ENCODE results near the gene EFCAB5.
A peak's percentile ranks its signal among the peaks of the same experiment; 100 is the strongest.

The EFCAB5 gene

DNA sequence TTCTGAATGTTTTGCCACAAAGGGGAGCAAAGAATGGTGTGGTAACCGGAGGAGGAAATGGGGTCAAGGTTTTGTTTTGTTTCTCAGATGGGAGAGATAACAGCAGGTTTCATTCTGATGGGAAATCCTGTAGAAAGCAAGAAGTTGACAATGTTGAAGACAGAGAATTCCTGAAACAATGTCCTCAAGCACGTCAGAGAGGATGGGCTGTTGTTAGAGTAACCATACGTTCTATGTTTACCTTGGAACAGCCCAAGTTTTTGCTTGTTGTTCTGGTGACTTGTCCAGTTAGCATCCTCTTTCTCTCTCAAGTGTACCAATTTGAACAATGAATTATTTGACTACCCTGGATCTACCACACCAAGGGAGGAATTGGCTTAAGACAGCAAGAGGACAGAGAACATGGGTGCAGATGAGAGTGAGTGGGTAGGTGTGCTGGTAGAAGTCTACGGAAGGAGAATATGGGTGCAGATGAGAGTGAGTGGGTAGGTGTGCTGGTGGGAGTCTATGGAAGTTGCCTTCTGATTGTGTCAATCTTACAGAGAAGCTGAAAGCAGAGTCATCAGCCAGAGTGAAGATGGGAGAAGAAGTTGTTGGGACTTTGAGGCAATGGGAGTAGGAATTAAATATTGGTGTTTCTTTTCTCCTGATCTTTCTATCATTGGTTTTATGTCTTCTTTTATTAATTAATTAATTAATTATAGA, 160.4 kb downstream of the EFCAB5 start:
- no peaks in the 10 kb centered on the region for H3K27me3 ChIP-seq (ENCODE audit: insufficient read depth, low read depth, severe bottlenecking)
- H3K27ac ChIP-seq = no peak overlapping the region
- no peak for TF ChIP-seq CTCF (IDR thresholded peaks at IDR 0.05; ENCODE audit: low read depth, low read length)
- no peak for DNase-seq
- H3K9me3 ChIP-seq (ENCODE audit: severe bottlenecking) = no peaks in the 10 kb centered on the region
- no peak overlapping the region for H3K4me3 ChIP-seq (ENCODE audit: low read depth, low read length)
- no peaks in the 10 kb centered on the region for H3K36me3 ChIP-seq

- Histone ChIP-seq H3K27me3 (ENCODE audit: insufficient read depth, low read depth, severe bottlenecking) (no peaks in the 10 kb centered on the region), H3K36me3 (no peaks in the 10 kb centered on the region), H3K4me3 (ENCODE audit: low read depth, low read length) (no peak overlapping the region), H3K9me3 (ENCODE audit: severe bottlenecking) (no peaks in the 10 kb centered on the region), H3K27ac (no peak overlapping the region)
- TF ChIP-seq CTCF (IDR thresholded peaks at IDR 0.05; ENCODE audit: low read depth, low read length) = no peak
- no peak for DNase-seq
These were observed 162.5 kb downstream of the EFCAB5 start for GRCh38 chr17:30103921-30104320.

DNA sequence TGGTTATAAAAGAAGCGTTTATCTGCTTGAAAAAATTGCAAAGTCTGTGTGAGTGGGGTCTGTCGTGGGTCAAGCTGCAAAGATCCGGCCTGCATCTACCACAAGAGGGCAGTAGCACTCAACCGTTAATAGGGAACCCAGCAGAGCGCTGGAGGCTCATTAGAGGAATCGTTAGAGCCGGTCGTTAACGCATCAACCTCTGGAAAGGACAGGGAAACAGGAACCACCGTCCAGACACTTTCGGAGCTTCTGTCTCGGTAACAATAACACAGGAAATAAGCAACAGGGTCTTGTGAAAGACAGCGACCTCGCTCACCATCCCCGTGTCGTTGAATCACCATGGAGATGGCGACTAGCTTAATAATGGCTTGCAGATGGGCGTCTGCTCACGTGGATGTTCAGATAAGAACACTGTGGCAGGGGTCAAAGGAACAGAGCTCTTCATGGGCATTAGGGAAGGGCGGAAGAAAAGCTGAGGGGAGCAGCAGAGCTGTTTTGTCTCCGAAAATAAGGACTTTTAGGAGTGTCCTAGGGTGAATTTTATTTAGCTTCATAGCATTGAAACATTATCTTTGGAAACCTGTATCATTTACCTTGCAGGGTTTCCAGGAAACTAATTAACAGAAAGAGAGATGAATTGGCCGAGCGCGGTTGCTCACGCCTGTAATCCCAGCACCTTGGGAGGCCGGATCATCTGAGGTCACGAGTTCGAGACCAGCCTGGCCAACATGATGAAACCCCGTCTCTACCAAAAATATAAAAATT, 163.3 kb downstream of the EFCAB5 start:
- Histone ChIP-seq H3K4me3 (ENCODE audit: low read depth, low read length) (peak overlapping the region; percentile 46), H3K27ac (peak overlapping the region; percentile 61)
- DNase-seq = peak; percentile 85

GRCh38 chr17:30112794-30113193, 171.4 kb downstream of the EFCAB5 start:
- no peak for TF ChIP-seq CTCF (IDR thresholded peaks at IDR 0.05; ENCODE audit: low read depth, low read length)
- no peak overlapping the region for H3K4me3 ChIP-seq (ENCODE audit: low read depth, low read length)

More for the DNA sequence above, 163.3 kb downstream of the EFCAB5 start:
- no peaks in the 10 kb centered on the region for H3K9me3 ChIP-seq (ENCODE audit: severe bottlenecking)
- no peaks in the 10 kb centered on the region for H3K36me3 ChIP-seq
- TF ChIP-seq CTCF (IDR thresholded peaks at IDR 0.05; ENCODE audit: low read depth, low read length) = peak; percentile 87
- no peaks in the 10 kb centered on the region for H3K27me3 ChIP-seq (ENCODE audit: insufficient read depth, low read depth, severe bottlenecking)

GRCh38 chr17:30113213-30113612, 171.8 kb downstream of the EFCAB5 start:
- no peak for TF ChIP-seq CTCF (IDR thresholded peaks at IDR 0.05; ENCODE audit: low read depth, low read length)
- Histone ChIP-seq H3K9me3 (ENCODE audit: severe bottlenecking) (no peaks in the 10 kb centered on the region), H3K27ac (no peak overlapping the region), H3K4me3 (ENCODE audit: low read depth, low read length) (no peak overlapping the region), H3K27me3 (ENCODE audit: insufficient read depth, low read depth, severe bottlenecking) (no peaks in the 10 kb centered on the region), H3K36me3 (peaks cover 4% of the 10 kb centered on the region; the same call in 1 of the 2 replicates)
- DNase-seq = no peak

More at GRCh38 chr17:30112794-30113193, 171.4 kb downstream of the EFCAB5 start:
- Histone ChIP-seq H3K9me3 (ENCODE audit: severe bottlenecking) (no peaks in the 10 kb centered on the region), H3K27ac (no peak overlapping the region), H3K27me3 (ENCODE audit: insufficient read depth, low read depth, severe bottlenecking) (no peaks in the 10 kb centered on the region), H3K36me3 (peaks cover 4% of the 10 kb centered on the region; the same call in 1 of the 2 replicates)
- DNase-seq = no peak

Measured in WERI-Rb-1 (cell line).